ENCODE data around the gene CHMP1B.

The CHMP1B gene

GRCh38 chr18:11902522-11903292 lies 51.5 kb downstream of the CHMP1B start:
- Histone ChIP-seq H3K27me3 (ENCODE audit: control insufficient read depth, insufficient read depth, low read length) (no peaks in the 10 kb centered on the region), H3K4me3 (ENCODE audit: low read depth, low read length) (no peak overlapping the region), H3K9me3 (ENCODE audit: control insufficient read depth, insufficient read depth, low read depth, low read length) (no peaks in the 10 kb centered on the region), H3K27ac (ENCODE audit: low read depth, low read length) (no peak overlapping the region), H3K36me3 (ENCODE audit: control insufficient read depth, insufficient read depth, low read length) (no peaks in the 10 kb centered on the region), H3K9ac (ENCODE audit: low read length) (no peak overlapping the region), H3K4me1 (ENCODE audit: control insufficient read depth, insufficient read depth, low read length) (peaks cover 32% of the 10 kb centered on the region)
